RWPE1 (cell line): ENCODE results near the gene STXBP2.

ENCODE experiments used
- CTCF ChIA-PET: fragments of 350-600 bp; sonication (Branson Sonifier 250); formaldehyde crosslinking; extraction: SDS; loops from one replicate; lab custom pipeline; 2021; lab: Yijun Ruan, JAX
- POLR2A ChIA-PET: fragments of 400-600 bp; formaldehyde crosslinking; extraction: SDS; loops from one replicate; lab custom pipeline; 2020; ENCODE audit warnings: antibody characterized with exemption; ENCODE audit not compliant: low non-redundant PET; lab: Yijun Ruan, JAX
- DNase-seq: peaks from one replicate; pipeline ENCODE4 v3.0.0; 2012; ENCODE audit warnings: low spot score
- H3K27ac ChIP-seq: fragments of 450-650 bp; 2 replicates; pipeline ENCODE4 v1.5.1; 2017
- CTCF ChIP-seq: fragments of 450-650 bp; conservative IDR thresholded peaks from 2 replicates; pipeline ENCODE4 v1.5.1; 2017; ENCODE audit warnings: low read depth, mild to moderate bottlenecking

The STXBP2 gene

DNA sequence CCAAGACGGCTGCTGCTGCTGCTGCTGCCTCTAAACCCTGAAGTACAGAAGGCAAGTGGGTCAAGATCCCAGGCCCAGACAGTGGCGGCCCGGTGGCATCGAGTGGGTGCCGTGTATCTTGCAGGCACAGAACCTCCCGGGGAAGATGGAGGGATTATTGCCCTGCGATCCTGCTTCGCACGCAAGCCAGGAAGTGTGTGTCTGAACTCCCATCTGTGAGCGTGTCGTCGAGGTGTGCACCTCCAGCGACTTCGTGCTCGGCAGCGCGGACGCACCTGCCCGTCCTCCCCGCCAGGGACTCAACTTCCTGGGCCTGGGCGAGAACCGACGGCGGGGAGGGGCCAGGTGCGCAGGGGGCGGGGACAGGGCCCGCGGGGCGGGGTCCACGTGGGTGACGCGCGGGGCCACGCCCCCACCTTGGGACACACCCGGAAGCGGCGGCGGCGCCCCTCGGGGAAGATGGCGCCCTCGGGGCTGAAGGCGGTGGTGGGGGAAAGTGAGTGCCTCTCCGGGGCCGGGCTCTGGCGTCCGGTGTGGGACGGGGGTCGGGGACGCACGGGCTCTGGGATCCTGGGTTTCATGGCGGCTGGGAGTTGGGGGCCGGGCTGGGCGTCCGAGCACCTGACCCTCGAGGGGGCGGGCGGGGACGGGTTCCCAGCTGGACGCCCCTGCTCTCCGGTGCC, at the start of gene STXBP2:
TSS of gene STXBP2 (plus strand) at position 420 of the 683 bp plus-strand sequence. CDS start at position 460, 40 bp downstream.
- peak; percentile 88 for DNase-seq
- ChIA-PET CTCF (interaction anchor here (0.5 to 1.2 kb wide), 2 partner anchors 163 kb away, joined by 6 to 8 read pairs; no protein-coding TSS in a partner anchor), POLR2A (interaction anchor here (0.6 to 0.8 kb wide), 2 partner anchors 17 to 202 kb away, joined by 3 to 6 read pairs; no protein-coding TSS in a partner anchor)
- H3K27ac ChIP-seq: peak within 1 kb of the TSS; percentile 71
- no peak for TF ChIP-seq CTCF

GRCh38 chr19:7589822-7590221, 47.1 kb upstream of the STXBP2 start:
- CTCF ChIA-PET: interaction anchor here (0.6 to 1.8 kb wide), 2 partner anchors 21 to 777 kb away, joined by 4 to 8 read pairs; no protein-coding TSS in a partner anchor
- TF ChIP-seq CTCF: no peak
- no peak for DNase-seq
- H3K27ac ChIP-seq: no peak overlapping the region
- POLR2A ChIA-PET: no interaction called here

DNA sequence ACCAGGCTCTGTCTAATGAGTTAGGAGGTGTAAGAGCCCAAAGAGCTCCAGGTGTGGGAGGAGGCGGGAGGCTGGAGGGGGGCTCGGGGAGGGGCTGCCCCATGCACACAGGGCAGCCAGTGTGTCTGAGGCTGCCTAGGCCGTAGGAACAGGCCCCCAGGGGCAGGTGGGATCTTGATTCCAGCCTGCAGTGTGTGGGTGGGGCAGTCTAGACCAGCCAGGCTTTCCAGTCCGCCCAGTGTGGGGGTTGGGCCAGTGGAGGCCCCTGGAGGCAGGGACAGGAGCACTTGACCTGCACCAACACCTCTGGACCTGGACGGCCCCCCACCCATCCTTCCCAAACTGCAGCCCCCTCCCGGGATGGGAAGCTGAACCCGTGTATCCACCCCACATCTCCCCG, 46.7 kb upstream of the STXBP2 start:
- DNase-seq: no peak
- POLR2A ChIA-PET: no interaction called here
- no peak for TF ChIP-seq CTCF
- CTCF ChIA-PET: interaction anchor here (0.6 to 1.8 kb wide), 2 partner anchors 22 to 778 kb away, joined by 4 to 8 read pairs; no protein-coding TSS in a partner anchor
- no peak overlapping the region for H3K27ac ChIP-seq

DNA sequence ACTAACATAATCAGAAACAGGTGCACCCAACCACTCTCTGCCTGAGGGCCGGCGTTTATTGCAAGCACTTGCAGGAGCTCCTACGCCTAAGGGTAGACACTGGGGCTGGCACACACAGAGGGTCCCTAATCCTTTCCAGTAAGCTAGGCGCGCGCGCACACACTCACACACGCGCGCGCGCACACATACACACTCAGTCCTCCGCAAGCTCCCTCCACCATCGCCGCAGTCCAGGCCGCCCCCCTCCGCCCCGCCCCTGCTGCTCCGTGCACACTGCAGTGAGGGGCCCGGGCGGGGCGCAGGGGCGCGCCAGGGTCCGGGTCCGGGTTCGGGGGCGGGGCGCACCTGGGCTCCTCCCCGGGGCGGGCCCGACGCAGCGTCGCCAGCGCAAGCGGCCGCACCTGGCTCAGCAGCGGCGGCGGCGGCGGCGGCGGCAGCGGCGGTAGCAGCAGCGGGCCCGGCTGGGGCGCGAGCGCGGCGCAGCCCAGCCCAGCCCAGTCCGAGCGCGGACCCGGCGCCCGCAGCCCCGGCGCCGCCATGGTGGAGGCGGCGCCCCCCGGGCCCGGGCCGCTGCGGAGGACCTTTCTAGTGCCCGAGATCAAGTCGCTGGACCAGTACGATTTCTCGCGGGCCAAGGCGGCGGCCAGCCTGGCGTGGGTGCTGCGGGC, 41.3 kb upstream of the STXBP2 start, which contains the start of gene CAMSAP3:
TSS of gene CAMSAP3 (plus strand) at position 398 of the 668 bp plus-strand sequence. CDS start at position 538, 140 bp downstream.
- CTCF ChIA-PET: interaction anchor here (0.6 to 1.7 kb wide), 2 partner anchors 27 to 241 kb away, joined by 3 to 10 read pairs; no protein-coding TSS in a partner anchor
- POLR2A ChIA-PET: no interaction called here
- no peak within 1 kb of the TSS for H3K27ac ChIP-seq
- DNase-seq: no peak
- no peak for TF ChIP-seq CTCF

- POLR2A ChIA-PET: no interaction called here
- CTCF ChIA-PET: interaction anchor here (0.6 to 1.7 kb wide), 4 partner anchors 21 to 242 kb away, joined by 3 to 10 read pairs (median 4); no protein-coding TSS in a partner anchor
- no peak for DNase-seq
- no peak overlapping the region for H3K27ac ChIP-seq
- no peak for TF ChIP-seq CTCF
These were observed 40.5 kb upstream of the STXBP2 start for GRCh38 chr19:7596211-7596937.
